Activated CD4-positive, alpha-beta T cell treated with anti-CD3 and anti-CD28 coated beads for 4 hours (primary cell): ENCODE results near the gene ADISSP.

Experiments
- DNase-seq, 2 donors: peaks; one replicate each; pipeline ENCODE4 v3.0.0-alpha.2; 2020

Gene ADISSP

DNA sequence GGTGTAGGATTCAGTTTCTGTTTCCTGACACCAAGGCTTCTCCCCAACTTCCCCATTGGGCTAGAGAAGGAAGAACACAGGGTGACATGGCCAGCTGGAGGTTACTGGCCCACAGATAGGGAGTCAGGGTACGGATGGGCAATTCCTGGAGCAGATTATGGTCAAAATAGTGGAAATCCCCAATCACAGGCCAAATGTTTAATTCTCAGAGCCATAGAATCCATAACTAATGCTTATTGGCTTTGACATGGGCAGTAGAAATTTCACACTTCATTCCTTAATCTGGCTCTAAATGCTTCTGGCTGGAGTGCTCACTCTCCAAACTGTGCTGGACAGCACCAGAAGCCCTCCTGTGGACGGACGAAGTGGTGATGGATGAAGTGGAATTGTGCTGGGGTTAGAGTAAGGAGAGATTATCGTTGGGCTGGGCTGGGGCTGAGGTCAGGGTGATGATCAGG, 56.0 kb downstream of the ADISSP start:
- DNase-seq = no peak

DNA sequence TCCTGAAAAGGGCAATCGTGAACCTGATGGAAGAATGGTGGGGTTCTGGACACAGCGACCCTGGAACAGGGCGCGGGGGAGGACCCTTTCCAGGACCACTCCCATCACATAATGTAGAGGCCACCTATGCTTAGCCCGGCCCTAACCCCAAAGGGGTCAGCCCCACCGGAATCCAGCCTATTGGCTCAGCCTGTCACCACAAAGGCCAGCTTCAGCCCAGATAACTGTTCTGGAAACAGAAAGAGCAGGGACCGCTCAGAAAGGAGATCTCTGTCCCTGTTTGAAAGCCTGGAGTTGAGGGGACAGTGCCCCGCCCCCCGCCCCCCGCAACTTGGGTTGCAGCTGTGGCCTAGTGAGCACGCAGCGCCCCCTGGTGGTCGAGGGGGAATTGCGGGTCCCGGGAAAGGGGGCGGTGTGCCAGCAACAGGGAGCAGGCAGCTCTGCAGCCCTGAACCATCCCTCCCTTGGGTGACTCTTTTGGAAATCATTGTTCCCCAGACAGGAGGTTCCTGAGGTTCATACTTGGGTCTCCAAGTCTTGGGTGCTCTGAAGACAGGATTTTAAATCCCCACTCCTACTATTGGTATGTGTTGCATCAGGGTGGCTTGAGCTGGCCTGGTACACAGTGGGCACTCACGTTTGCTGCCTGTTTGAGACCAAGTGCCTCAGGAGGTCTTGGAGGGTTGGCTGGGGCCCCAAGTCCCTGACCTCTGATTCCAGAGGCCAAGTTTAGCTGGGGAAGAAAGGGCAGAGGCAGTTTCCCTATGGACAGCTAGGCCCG, 56.7 kb downstream of the ADISSP start:
- peak; percentile 61 to 73 for DNase-seq

DNA sequence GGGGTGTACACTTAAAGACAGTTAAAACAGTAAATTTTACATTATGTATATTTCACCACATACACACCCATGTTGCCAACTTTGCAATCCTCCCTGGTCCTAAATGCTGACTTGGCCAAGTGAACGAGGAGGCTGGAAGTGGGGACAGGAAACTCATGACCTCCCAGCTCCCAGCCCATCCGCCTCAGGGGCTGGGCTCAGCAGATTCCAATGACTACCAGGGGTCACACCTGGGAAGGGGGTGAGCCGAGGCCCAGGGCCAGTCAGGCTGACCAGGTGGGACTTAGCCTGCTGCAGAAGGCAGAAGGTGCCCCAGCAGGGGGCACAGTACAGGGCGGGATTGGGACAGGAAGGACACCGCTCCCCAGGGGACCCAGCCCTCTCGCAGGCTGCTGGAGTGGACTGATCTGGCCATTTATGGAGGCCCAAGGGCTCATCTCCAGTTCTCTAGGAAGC, 57.5 kb downstream of the ADISSP start:
- no peak for DNase-seq

DNA sequence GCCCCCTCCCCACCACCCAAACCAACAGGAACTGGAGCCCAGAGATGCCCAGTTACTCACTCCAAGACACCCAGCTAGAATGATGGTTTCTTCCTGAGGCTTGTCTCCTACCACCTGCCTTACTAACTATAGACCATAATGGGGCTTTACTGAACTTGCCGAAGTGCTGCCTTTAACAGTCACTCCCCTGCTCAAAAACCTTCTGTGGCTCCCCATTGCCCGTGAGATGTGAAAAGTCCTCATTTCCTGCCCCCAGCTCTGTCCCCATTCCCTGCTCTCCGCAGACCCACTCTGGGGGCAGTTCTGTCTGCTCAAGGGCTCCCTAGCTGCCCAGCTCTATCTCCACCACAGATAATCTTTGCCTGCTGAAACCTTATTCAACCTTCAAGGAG, 60.0 kb downstream of the ADISSP start:
- no peak for DNase-seq

DNA sequence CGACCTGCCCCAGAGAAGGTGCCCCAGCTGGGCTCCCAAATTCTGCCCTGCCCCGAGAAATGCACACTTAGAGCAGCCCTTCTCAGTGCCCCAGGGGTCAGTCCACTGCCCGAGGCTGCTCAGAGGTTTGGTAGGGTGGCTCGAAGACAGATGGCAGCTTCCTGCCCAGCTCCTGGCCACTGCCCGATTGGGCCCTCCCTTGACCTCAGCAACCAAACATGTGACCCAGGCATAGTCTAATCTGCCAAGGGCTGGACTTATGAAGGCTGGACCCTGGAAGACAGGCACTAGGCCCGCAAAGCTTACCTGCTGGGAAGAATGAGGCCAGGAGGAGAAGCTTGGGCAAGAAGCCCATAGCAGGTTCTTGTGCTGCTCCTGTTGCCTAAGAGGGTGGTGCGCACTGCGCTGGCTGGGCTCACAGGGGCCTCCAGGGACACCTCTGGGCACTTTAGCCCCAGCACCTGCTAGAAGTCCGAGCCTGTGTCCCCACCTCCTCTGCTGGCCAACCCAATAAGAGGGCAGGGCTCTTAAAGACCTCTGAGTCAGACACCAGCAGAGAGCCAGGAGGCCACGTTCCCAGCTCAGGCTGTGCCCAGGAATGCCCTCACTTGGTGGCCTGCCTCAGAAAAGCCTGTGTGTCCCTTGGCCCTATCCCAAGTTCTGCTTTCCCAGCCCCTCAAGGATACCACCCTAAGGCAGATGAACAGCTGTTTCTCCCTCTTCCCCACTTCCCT, 60.6 kb downstream of the ADISSP start:
- DNase-seq = no peak

DNA sequence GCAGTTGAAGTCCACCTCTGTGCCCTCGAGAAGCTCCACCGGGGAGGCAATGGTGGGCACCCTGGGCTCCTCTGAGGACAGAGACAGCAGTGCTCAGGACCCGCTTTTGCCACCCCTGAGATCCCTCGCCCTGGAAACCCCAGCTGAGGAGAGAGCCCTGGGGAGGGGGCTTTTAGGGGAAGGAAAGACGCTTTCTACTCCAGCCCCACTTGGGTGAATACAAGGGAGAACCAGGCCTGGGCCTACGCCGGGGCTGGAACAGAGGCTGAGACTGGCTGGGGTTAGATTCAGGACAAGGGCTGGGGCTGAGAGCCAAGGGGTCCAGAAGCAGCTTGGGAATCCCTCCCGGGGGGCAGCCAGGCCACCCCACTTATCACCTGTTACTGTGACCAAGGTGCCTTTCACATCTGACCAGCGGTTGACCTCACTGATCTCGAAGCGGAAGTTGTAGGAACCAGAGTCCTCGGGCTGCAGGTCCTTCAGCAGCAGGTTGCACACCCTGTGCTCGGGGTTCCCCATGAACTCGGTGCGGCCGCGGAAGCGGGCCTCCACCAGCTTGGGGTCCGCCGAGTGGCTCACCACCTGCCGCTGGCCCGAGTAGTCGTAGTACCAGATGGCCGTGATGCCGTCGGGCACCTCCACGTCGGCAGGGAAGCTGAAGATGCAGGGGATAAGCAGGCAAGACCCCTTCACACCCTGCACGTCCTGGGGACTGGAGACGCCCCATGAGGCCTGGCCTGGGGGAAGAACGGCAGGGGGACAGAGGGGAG, 61.4 kb downstream of the ADISSP start:
- DNase-seq = no peak

DNA sequence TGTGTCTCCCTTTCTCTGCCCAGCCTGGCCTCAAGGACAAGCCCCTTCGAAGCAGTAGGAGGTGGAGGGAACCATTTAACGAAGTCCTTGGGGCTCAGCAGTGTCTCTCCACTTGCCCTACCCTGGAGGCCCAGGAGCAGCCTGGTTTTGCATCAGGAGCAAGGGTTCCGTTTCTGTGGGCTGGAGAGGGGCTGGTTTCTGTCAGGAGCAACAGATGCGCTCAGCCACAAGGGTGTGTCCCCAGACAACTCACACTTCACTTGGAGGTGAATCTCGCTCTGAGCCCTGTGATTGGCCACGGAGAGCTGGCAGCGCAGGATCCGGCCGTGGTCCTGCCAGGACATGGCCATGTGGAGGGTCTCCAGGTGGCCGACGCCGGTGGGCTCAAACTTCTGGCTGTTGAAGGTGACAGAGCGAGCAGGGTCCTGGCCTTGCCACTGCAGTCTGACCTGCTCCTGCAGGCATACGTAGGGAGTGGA, 62.0 kb downstream of the ADISSP start:
- no peak for DNase-seq

DNA sequence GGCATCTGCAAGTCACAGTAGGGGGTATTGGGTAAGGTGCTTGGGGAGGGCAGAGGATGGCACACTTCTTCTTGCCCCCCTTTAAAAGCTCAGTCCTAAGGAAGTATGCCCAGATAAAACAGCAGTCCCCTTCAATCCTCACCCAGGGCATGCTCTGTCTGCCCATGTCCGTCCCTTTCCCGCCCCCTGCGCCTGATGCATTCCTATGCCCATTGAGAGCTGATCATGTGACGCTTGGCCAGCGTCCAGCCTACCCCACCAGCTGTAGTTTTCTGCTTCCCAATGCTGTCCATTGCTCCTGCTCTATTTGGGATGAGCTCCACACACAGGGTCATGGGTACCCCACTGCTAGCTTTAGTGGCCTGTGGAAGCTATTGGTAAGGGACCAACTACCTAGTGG, 63.5 kb downstream of the ADISSP start:
- no peak for DNase-seq
